Astrocyte of the cerebellum (primary cell): ENCODE results near the gene CLDND2.
A peak's percentile ranks its signal among the peaks of the same experiment; 100 is the strongest.

Experiments
- DNase-seq: peaks from one replicate; pipeline ENCODE4 v3.0.0-alpha.2; 2011; ENCODE audit warnings: low read depth
- H3K4me3 ChIP-seq: 2 replicates; pipeline ENCODE4 v1.5.1; 2011; ENCODE audit warnings: mild to moderate bottlenecking, low read depth, low read length, moderate library complexity
- in situ Hi-C: cut with HindIII; loops from 2 replicates; pipeline ENCODE4 v1.10.0; 2017; ENCODE audit warnings: low sequenced_read_pairs
- TF ChIP-seq, protein P1 (sequence below): IDR thresholded peaks from 2 replicates; pipeline ENCODE4 v1.5.1; 2012; ENCODE audit warnings: low read length, low read depth, moderate library complexity, mild to moderate bottlenecking; ENCODE audit errors: missing control alignments

Gene CLDND2

DNA sequence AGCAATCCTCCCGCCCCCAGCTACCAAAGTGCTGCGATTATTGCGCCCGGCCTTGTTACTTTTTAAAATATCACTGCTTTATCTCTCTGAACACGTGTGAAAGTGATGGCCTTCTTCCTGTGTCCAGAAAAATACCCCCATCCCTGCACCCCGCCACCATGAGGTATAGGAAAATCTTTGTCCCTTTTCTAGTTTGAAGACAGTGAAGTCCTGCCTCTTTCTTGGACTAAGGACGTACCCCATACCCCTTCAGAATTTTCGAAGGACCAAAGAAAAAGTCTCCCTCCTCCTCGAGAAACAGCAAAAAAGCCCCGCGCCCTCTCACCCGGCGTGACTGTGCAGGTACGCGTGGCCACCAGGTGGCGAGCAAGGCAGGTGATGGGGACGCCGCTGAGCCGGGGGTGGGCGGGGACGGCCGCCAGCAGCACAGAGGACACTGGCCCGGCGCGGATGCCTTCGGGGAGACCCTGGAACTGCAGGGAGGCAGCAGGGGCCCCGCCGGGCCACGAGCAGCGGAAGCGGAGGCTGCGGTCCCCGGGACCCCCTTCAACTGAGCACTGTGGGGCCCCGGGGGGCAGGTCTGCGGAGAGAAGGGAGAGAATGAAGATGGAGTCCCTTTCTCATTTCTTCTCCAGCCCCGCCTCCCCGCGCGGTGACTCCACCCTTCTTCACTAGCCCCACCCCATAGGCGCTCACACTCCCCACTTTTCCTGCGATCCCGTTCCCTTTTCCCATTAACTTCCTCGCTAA, 30.1 kb downstream of the CLDND2 start:
- DNase-seq, result peak; percentile 31
- TF ChIP-seq, protein P1, sequence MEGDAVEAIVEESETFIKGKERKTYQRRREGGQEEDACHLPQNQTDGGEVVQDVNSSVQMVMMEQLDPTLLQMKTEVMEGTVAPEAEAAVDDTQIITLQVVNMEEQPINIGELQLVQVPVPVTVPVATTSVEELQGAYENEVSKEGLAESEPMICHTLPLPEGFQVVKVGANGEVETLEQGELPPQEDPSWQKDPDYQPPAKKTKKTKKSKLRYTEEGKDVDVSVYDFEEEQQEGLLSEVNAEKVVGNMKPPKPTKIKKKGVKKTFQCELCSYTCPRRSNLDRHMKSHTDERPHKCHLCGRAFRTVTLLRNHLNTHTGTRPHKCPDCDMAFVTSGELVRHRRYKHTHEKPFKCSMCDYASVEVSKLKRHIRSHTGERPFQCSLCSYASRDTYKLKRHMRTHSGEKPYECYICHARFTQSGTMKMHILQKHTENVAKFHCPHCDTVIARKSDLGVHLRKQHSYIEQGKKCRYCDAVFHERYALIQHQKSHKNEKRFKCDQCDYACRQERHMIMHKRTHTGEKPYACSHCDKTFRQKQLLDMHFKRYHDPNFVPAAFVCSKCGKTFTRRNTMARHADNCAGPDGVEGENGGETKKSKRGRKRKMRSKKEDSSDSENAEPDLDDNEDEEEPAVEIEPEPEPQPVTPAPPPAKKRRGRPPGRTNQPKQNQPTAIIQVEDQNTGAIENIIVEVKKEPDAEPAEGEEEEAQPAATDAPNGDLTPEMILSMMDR, result peak; percentile 83
- in situ Hi-C loops, result no loop called here
- peak overlapping the region; percentile 52 for H3K4me3 ChIP-seq

DNA sequence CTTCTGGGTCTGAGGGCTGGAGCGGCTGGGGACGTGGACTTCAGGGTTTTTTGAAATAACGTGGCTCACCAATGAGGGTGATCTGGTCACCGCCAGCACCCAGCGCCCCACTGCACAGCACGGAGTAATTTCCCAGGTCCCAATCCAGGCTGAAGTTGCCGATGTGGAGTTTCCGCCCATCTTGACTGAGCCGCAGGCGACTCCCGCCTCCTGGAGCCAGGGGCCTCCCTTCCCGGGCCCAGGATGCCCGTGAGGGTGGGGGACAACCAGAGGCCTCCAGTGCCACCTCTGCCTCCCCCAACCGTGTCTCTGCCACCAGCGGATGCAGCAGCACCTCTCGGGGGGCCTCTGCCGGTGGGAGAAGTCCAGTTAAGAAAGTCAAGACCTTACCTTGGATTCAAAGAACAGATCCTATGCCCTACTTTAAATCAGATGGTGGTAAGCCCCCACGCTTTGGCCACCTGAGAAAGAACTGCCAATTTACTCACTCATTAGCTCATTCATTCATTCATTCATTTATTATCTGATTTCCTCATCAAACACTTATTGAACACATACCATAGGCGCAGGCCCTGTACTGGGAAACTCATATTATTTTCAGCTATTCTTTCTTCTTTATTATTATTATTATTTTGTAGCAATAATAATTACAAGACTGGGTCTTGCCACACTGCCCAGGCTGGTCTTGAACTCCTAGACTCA, 30.8 kb downstream of the CLDND2 start:
- in situ Hi-C loops, result no loop called here
- H3K4me3 ChIP-seq, result no peak overlapping the region
- DNase-seq, result no peak
- TF ChIP-seq, protein P1, result no peak

DNA sequence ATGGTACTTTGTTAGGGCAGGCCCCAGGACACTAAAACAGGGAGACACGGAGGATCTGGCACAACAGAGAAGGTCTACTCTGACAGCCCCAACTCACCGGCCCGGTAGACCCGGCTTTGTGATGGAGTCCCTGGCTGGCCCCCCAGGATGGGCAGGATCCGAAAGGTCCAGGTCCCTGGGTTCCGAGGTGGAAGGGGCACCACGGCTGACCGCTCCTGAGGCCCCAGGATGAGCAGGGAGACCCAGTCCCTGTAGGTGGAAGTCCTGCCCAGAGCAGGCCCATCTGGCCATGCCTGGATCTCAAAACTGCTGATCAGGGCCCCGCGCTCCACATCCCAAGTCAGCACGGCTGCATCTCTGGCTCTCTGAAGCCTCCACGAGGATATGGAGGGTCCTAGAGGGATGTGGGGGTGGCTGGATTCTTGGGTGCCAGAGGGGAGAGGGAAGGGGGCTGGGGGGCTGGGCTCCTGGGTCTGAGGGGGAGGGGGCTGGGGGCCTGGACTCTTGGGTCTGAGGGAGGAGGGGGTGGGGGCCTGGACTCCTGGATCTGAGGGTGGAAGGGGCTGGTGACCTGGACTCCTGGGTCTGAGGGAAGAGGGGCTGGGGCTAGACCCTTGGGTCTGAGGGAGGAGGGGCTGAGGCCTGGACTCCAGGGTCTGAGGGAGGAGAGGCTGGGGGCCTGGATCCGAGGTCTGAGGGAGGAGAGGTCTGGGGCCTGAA, 31.5 kb downstream of the CLDND2 start:
- TF ChIP-seq, protein P1, result no peak
- no peak for DNase-seq
- in situ Hi-C loops, result no loop called here
- H3K4me3 ChIP-seq, result no peak overlapping the region

DNA sequence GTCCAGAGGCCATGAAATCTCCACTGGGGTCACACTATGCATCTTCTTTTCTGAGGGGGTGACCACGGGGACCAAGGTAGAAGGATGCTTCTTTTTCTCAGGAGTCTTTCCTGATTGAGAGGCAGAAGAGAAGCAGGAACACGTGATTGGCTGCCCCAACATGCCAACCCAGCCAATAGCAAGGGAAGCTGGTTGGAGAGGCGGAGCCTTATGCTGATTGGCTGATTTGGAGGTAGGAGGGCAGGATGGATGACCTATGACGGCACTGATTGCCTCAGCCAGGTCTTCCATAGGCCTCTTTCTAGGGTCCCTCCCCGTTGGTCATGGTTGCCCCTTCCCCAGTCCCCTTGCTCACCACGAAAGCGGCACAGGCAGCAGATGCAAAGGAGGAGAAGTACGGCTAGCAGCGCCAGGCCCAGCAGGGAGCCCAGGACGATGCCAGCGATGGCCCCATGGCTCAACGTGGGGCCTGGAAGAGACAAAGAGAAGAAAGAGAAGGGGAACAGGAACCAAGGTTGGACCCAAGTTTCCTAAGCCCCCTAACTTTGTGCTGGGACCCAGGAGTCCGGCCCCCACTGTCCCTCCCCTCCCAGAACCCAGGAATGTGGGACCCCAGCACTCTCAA, 34.9 kb downstream of the CLDND2 start:
- DNase-seq, result no peak
- in situ Hi-C loops, result no loop called here

DNA sequence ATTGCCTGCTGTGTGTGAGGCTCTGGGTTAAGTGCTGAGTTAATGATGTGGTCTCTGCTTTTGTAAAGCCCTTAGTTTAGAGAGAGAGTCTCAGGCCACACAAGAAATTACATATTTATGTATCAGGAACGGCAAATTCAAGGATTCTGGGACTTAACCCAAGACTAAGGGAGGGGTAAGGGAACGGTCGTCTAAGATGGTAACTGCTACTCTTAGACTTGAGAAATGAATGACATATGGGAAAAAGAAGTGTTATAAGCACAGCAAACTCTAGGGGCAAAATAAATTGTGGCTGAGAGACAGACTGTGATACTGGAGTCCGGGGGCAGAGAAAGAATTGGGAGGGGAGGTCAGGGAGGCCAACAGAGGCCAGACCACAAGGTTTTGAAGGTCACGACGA, 37.1 kb downstream of the CLDND2 start:
- no peak for DNase-seq
- in situ Hi-C loops, result no loop called here
- no peak overlapping the region for H3K4me3 ChIP-seq
- TF ChIP-seq, protein P1, result no peak

More for the DNA sequence above, 34.9 kb downstream of the CLDND2 start:
- TF ChIP-seq, protein P1, result no peak
- no peak overlapping the region for H3K4me3 ChIP-seq

DNA sequence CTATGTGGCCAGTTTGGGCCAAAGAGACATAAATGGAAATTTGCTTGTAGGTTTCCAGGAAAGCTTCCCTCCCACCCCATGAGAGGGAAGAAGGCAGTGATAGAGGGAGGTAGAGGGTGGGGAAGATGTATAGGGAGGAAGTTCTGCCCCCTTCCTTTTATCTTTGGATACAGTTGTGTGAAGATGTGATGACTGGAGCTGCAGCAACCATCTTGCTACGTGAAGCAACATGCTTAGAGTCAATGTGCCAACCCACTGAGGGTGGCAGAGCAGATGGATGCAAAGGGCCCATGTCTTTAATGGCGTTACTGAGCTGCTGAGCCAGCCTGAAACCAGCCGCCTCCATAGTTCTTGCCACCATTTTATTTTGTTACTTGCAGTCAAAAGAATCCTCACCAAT, 37.6 kb downstream of the CLDND2 start:
- TF ChIP-seq, protein P1, result no peak
- in situ Hi-C loops, result no loop called here
- H3K4me3 ChIP-seq, result no peak overlapping the region
- no peak for DNase-seq
